Hypothalamus (tissue), 51 donors: ENCODE results near the gene MTF2.

Experiments used
- DNase-seq, 51 donors: peaks; one replicate each; lab custom pipeline; 2025; lab: John Stamatoyannopoulos, UW

The MTF2 gene

DNA sequence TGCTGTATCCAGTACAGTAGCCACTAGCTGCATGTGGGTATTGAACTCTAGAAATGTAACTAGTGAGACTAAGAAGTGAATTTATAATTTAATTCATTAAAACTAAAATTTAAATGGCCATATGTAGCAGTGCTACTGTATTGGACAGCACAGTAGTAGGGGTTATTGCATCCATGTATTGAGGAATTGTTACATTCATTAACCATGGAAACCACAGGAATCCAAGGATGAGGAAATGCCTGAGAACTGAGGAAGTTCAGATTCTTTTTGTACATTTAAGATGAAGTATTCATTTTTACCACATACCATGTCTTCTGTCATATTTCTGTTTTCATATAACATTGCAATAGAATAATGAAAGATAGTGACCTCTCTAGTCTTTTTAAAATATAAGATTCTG, 2.6 kb downstream of the MTF2 start:
- DNase-seq, result no peak

DNA sequence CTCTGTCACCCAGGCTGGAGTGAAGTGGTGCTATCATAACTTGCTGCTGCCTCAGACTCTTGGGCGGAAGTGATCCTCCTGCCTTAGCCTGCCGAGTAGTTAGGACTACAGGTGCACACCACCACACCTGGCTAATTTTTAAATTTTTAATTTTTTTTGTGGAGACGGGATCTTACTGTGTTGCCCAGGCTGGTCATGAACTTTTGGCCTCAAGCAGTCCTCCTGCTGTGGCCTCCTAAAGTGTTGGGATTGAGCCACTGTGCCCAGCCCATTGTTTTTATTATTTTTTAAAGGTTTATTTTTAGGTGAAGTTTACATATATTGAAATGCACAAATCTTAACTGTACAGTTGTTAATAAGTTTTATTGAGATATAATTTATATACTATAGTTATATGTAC, 3.2 kb downstream of the MTF2 start:
- DNase-seq, result no peak

DNA sequence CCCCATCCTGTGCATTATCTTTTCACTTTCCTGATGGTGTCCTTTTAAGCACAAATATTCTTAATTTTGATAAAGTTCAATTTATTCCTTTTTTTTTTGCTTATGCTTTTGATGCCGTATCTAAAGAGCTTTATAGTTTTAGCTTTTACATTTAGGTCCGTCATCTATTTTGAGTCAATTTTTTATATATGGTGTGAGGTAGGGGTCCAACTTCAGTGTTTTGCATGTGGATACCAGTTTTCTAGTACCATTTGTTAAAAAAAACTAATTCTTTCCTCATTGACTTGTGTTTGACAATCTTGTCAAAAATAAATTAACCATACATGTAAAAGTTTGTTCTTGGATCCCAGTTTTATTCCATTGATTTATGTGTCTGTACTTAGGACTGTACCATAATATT, 4.9 kb downstream of the MTF2 start:
- no peak for DNase-seq

DNA sequence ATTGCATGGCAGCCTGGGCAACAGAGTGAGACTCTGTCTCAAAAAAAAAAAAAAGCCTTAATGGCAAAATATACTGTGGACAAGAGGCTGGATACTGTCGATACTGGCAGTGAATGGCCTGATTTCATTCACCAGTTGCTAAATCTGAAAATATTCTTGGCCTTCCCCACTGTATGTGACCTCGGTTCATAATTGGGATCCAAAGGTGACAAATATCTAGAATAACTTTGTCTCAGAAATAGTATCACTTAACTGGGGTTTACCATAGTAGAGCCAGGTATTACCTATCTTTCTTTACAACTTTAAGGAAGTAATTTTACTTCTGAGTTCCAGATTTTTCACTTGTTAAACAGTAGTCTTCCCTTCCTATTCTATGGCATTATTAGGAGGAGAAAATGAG, 8.4 kb downstream of the MTF2 start:
- no peak for DNase-seq

DNA sequence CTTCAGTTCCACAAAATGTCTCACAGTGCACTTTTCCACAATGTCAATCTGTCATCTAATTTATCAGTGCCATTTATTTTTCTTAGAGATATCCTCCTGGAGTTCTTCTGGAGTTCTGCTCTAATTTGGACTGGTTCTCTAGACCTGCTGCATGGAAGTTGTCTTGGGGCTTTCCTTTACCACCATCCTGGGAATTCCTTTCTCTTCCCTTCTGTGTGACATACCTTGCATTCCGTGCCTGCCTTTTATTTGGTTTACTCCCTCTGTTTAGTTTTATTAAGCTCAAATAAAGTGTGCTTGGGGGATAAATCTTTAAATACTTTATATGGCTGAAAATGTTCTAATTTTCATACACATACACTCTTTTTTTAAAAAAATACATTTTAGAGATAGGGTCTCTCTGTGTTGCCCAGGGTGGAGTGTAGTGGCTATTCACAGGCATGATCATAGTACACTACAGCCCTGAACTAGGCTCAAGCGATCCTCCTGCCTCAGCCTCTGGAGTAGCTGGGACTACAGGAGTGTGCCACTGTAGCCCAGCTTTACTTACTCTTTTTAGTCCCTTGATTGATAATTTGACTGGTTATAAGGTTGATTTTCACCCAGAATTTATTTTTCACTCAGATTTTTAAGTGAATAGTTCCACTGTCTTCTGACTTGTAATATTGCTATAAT, 14.4 kb downstream of the MTF2 start:
- no peak for DNase-seq

DNA sequence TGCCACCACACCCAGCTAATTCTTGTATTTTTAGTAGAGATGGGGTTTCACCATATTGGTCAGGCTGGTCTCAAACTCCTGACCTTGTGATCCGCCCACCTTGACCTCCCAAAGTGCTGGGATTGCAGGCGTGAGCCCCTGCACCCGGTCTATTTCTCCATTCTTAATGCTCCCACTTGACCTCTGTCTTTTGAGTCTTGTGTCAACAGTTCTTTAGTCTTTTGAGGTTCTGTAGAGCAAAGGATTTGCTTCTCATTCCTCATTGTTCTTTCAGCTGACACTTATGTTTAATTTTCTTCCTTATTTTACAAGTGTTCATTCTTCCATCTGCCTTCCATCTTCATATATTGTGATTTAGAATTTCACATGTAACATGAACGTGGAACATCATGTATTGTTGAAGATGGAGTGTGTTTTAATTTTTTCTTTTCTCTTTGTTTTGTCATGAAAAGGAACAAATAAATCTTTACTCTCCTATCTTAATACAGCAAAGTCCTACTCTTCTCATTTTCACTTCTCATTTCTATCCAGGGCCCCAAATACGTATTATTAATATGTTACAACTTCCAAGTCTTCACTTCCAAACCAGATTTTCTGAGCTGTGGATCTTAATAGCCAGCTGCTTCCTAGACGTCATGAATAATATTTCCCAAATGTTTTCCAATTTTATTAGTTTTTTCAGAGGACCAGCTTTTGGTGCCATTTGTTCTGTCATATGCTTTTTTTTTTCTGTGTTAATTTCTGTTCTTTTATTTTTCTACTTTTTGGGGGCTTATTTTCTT, 16.9 kb downstream of the MTF2 start:
- no peak for DNase-seq

DNA sequence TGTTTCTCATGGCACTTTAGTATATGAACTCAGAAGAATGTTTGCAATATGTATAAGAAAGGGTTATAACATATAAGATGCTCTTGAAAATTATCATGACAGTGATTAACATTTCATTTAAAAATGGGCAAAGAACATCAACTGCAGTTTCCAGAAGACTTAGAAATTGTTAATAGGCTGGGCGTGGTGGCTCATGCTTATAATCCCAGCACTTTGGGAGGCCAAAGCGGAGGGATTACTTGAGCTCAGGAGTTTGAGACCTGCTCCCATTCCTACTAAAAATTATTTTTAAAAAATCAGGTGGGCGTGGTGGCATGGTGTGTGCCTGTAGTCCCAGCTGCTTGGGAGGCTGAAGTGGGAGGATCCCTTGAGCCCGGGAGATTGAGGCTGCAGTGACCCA, 23.1 kb downstream of the MTF2 start:
- DNase-seq, result no peak

DNA sequence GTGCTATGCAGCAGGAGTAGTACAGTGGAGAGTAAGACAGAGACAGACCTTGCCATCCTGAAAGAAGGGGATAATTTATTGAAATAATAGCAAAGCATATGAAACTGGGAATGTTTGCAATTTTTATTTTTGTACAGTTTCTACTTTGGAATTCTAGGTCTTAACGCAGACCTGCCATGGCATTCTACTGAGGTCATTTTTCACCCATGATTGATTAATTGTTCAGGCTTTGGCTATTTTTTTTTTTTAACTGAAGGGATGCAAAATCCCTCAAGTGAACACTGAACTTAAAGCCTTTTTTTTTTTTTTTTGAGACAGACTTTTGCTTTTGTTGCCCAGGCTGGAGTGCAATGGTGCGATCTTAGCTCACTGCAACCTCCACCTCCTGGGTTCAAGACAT, 27.1 kb downstream of the MTF2 start:
- DNase-seq, result no peak

DNA sequence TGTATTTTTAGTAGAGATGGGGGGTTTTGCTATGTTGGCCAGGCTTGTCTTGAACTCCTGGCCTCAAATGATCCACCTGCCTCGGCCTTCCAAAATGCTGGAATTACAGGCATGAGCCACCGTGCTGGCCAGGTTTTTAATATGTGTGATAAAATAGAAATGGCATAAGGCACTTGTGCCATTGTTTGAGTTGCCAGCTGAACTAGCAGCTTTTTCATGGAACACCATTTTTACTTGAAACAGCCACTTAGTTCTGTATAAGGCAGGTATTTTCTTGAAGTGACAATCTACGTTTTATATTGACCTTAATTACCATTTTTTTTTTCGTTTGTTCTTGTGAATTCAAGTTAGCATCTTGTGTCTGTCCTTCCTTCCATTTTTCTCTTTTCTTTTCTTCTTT, 28.3 kb downstream of the MTF2 start:
- no peak for DNase-seq

DNA sequence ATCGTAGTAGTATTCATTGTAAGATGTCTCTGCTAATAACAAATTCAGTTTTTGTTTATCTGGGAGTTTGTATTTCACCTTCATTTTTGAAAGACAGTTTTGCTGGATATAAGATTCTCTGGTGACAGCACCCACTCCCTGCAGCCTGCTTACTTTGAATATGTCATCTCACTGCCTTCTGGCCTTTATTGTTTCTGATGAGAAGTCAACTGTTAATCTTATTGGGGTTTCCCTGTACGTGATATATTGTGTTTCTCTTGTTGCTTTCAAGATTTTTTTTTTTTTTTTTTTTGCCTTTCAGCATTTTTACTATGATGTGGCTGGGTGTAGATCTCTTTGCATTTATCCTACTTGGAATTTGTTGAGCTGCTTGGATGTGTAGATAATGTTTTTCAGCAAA, 29.3 kb downstream of the MTF2 start:
- DNase-seq, result no peak

DNA sequence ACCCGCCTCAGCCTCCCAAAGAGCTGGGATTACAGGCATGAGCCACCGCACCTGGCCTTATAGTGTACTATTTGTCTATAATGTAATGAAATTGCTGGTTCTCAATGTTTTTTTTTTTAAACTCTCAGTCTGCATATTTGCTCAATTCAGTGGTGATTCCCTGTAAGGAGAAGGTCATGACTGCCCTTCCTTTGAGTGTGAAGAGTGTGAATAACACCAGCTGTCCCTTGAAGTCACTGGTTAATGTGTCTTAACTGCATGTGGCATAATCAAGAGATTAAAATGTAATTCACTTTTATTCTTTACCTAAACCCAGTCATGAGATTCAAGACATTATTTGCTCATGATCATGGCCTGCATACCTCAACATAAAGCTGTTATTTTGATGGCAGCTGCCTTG, 30.5 kb downstream of the MTF2 start:
- DNase-seq, result no peak

DNA sequence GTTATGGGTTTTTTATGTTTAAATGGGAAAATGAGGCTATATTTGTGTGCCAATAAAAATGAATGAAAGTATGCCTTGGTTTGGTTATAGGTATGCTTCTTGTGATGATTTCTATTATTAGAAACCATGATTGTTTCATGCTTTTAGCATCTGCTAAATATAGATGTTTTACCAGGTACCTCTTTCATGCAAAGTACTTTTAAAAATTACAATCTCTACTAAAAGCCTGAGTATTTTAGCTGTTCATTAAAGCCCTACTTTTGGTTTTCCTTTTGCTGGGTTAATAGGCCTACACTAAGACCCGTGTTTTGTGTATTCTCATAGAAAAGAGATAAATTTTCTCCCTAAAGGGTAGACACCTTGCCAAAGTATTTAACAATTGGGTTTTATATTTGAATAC, 32.0 kb downstream of the MTF2 start:
- no peak for DNase-seq

DNA sequence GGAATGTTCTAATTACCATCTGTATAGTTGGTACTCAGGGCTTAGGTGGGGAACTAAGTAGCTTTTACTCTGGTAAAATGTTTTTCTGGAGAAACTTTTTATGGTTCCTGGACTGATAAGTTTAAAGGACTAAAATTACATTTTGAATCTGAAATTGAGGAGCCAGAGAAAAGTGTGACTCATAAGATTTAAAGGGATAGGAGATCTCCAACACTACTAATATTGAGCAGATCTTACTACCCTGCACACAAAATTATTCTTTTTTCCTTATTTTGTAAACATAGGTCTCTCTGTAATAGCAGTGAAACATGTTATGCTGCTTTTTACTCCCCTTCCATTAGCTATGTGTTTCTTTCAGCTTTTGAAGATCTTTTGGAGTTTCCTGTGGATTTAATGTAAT, 32.5 kb downstream of the MTF2 start:
- DNase-seq, result no peak

DNA sequence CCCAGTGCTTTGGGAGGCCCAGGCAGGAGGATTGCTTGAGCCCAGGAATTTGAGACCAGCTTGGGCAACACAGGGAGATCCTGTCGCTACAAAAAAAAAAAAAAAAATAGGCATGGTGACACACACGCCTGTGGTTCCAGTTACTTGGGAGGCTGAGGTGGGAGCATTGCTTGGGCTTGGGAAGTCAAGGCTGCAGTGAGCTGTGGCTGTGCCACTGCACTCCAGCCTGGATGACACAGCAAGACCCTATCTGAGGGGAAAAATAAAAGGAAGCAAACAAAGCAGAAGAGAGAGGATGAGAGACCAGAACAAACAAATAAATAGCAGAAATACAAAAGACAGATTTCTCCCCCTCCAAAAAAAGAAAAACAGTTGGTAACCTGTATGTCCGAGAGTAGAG, 34.0 kb downstream of the MTF2 start:
- DNase-seq, result no peak

DNA sequence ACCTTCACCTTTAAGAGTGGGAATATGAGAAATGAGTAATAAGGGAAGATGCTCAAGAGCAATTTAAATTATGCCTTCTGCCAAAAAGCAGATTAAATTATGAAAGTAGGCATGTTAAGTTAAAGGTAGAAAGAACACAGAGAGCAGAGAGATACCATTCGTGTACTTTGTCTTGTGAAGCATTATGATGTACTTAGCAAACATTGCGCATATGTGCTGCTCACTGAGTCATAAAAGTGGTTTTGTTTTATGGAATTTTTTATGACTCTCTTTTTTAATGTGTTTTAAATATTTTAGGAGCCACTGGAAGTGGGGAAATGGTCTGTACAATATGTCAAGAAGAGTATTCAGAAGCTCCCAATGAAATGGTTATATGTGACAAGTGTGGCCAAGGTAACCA, 35.3 kb downstream of the MTF2 start:
- no peak for DNase-seq

DNA sequence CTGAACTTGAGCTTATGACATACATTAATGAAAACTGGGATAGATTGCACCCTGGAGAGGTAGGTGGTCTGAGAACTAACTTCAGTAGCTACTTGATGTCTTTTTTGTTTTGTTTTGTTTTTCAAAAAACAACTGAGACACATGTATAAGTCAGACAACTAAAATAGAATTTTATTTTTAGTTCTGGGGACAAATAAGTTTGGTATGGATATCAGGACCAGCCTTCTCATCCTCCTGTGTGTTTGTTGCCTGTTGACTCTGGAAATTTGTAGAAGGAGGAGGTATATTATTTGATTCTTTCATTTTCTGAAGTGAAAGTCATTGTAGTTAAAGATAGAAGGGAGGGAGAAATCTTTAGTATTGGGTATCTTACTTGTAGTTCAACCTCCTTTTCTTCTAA, 41.5 kb downstream of the MTF2 start:
- no peak for DNase-seq

DNA sequence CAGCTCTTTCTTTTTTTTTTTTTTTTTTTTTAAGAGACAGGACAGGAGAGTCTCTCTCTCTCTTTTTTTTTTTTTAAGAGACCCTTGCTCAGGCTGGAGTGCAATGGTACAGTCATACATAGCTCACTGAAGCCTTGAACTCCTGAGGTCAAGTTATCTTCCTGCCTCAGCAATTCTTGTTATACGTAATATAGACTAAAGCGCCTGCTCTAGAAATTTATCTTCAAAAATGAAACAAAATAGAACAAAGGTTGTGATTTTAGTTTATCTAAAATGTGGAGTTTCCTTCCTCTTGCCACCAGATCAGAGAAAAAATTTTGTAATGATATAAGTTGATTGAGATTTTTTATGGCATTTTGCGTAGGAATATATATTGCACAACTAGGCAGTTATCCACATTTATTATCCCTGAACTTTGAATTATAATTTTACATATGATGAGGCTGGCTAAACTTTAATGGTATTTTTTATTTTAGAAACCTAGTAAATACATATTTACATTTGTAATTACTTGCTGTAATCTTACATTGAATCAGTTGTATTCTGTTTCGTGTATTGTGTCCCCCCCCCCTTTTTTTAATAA, 44.2 kb downstream of the MTF2 start:
- no peak for DNase-seq

DNA sequence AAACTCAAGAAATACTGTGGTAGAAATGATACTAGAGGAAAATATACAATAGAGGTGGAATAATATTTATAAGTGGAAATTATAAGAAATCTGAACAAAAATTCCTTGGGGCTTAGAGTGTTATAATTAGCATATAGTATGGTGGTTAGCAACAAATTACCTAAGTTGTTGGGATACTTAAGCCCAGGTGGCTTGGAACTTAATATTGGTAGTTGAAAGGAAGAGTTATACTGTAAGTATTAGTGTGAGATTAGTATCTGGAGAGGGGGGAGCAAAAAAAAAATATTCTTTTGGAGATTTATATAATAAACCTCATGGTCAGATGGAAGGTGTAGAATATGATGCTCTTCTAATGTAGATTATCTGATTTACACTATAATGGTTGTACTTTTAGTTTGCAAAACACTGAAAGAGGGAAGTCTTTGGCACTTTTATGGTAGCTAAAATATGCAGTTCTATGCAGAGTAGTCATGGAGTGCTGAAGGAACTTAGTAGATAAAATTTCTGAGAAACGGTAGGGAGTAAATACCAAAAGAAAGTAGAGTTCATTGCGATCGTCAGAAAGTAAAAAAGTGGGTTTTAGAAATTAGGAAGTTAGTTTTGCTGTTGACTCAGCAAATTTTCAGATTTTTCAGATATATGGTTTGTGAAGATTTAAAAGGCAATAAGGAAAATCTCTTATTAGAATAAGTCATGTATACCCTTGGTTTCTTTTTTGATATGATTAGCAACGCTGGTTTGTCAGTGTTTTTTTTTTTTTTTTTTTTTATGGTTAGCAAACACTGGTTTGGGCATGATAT, 45.7 kb downstream of the MTF2 start:
- no peak for DNase-seq

DNA sequence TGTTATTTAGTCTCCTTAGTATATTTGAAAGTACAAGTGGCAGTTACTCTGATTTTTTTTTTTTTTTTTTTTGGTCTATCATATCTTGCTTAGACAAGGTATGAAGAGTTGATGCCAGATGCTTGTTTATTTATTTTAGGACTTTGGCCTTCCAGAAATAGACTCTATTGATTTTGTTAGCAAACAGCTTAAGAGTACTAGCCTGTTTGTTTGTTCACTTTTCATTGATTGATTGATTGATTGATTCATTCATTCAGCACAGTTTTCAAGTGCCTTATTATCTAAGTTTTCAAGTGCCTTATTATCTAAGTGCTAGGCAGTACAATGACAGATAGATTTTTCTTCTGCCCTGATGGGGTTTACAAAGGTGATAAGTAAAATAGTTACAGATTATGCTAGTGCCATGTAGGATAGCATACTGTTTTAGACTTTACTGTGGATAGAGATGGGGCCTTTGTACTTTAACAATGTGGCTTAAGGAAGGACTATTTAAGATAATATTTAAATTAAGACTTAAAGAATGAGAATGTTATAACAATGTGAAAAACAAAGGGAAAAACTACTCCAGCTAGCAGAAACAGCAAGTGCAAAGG, 50.5 kb downstream of the MTF2 start:
- DNase-seq, result no peak

DNA sequence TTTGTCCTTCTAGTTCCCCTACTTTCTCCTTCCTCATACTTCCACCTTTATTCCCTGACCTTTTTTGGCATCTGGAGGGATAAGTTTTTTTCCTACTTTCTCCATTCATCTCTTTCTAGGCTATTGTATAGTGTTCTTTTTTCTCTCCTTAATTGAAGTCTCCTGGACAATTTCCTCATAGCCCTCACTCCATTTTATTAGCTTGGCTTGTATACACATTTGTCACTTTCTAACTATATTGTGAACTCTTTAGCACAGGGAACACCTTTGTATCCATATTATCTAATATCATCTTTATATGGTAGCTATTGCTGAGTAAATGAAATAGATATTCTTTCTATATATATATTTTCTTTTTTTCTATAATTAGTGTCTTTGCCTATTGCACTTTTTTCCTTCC, 53.6 kb downstream of the MTF2 start:
- no peak for DNase-seq

DNA sequence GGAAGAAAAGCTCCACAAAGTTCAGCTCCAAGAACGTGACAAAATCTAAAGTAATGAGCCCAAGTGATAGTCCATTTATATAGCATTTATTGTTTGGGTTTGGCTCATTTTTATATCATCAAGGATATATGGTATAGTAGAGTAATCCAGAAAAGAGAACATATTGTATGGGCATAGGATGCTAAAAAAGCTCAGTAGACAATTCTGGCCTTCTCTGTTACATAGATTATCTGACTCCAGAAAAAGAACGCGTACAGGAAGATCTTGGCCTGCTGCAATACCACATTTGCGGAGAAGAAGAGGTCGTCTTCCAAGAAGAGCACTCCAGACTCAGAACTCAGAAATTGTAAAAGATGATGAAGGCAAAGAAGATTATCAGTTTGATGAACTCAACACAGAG, 57.4 kb downstream of the MTF2 start:
- DNase-seq, result no peak
